Lung (tissue), 12 donors: ENCODE results near the gene ASTN2. TPM values are rescaled to one million over a fixed set of nuclear protein-coding genes. Genes with fewer than 3 reads are reported as not detected.
A peak's percentile ranks its signal among the peaks of the same experiment; 100 is the strongest.

Source experiments
- ATAC-seq: fragments of 200-7000 bp; cut with Tn5 transposase; one replicate; pipeline ENCODE4 v1.9.1; 2020; ENCODE audit warnings: moderate number of reproducible peaks; ENCODE audit not compliant: insufficient read depth, low FRiP score
- DNase-seq, 3 donors: peaks; one replicate each; pipeline ENCODE4 v3.0.0-alpha.2; 2013 to 2017
- H3K27ac ChIP-seq, 2 donors: one replicate each; pipeline ENCODE4 v1.5.1; 2013; ENCODE audit warnings: mild to moderate bottlenecking in 2 of 2, moderate library complexity in 2 of 2, control low read depth in 1 of 2, inconsistent platforms in 1 of 2, low read depth in 1 of 2, low read length in 1 of 2
- H3K27me3 ChIP-seq, 3 donors: one replicate each; pipeline ENCODE4 v1.5.1; 2013; ENCODE audit warnings: low read length in 2 of 3; ENCODE audit not compliant: control insufficient read depth in 3 of 3, insufficient read depth in 3 of 3
- H3K36me3 ChIP-seq, 4 donors: one replicate each; pipeline ENCODE4 v1.5.1; 2013; ENCODE audit warnings: low read length in 4 of 4, mild to moderate bottlenecking in 1 of 4, moderate library complexity in 1 of 4; ENCODE audit not compliant: control insufficient read depth in 4 of 4, insufficient read depth in 4 of 4
- H3K4me1 ChIP-seq, 5 donors: one replicate each; pipeline ENCODE4 v1.5.1; 2013; ENCODE audit warnings: low read length in 5 of 5, mild to moderate bottlenecking in 2 of 5, moderate library complexity in 1 of 5; ENCODE audit not compliant: control insufficient read depth in 5 of 5, insufficient read depth in 5 of 5
- H3K4me3 ChIP-seq: one replicate; pipeline ENCODE4 v1.5.1; 2013; ENCODE audit warnings: mild to moderate bottlenecking, control low read depth, moderate library complexity
- H3K9ac ChIP-seq, 2 donors: one replicate each; pipeline ENCODE4 v1.5.1; 2013; ENCODE audit warnings: low read length in 2 of 2, control low read depth in 1 of 2; ENCODE audit not compliant: insufficient read depth in 1 of 2
- H3K9me3 ChIP-seq, 4 donors: one replicate each; pipeline ENCODE4 v1.5.1; 2013; ENCODE audit warnings: low read length in 3 of 4, mild to moderate bottlenecking in 1 of 4, moderate library complexity in 1 of 4; ENCODE audit not compliant: control insufficient read depth in 4 of 4, insufficient read depth in 3 of 4
- WGBS, 2 donors: extraction: QIAGEN DNeasy Blood & Tissue Kit; methylation state at CpG; one replicate each; pipeline ENCODE4 v1.1.7; 2013; 5-methylcytosine and 5-hydroxymethylcytosine counted together
- polyA plus RNA-seq, 2 donors: library from polyadenylated mRNA; stranded (reverse); fragments of 200-250 nt; gene quantifications; one replicate each; pipeline ENCODE4 v1.2.1, GENCODE V29; 2013
- total RNA-seq, 2 donors: library from RNA; depleted of rRNA in 1 of 2; stranded (reverse); fragments of >200 nt in 1 of 2; gene quantifications; one replicate each; pipeline ENCODE4 v1.2.1, GENCODE V29; 2014 to 2021
- TF ChIP-seq, protein P1 (sequence below): IDR thresholded peaks from 2 replicates; pipeline ENCODE4 v1.5.1; 2012; ENCODE audit warnings: mild to moderate bottlenecking; ENCODE audit errors: control extremely low read depth, extremely low read depth
- donor health status: control.
- donor health status: control.
- donor health status: Bipolar disorder and iron deficiency.
- donor health status: healthy.
- donor health status: DM: yes; HTN: yes; CAD: no.

The ASTN2 gene
- total and polyA plus RNA-seq, 4 donors = 1.4 to 7.0 (median 3.3) TPM

- no peak overlapping the region for H3K4me3 ChIP-seq
- H3K36me3 ChIP-seq = no peaks in the 10 kb centered on the region
- DNase-seq = peak; percentile 38 to 76 (median 49)
- H3K27me3 ChIP-seq = no peaks in the 10 kb centered on the region
- H3K27ac ChIP-seq = no peak overlapping the region
- peaks cover 0 to 25% (median 3%) of the 10 kb centered on the region in 5 donors for H3K4me1 ChIP-seq
- H3K9ac ChIP-seq = no peak overlapping the region
- H3K9me3 ChIP-seq = peaks cover 0 to 2% (median 0%) of the 10 kb centered on the region in 4 donors
- 19 to 45% methylated on average over 9 of the region's 9 CpGs for WGBS, 2 donors
- ATAC-seq = peak; percentile 76
- TF ChIP-seq, protein P1, sequence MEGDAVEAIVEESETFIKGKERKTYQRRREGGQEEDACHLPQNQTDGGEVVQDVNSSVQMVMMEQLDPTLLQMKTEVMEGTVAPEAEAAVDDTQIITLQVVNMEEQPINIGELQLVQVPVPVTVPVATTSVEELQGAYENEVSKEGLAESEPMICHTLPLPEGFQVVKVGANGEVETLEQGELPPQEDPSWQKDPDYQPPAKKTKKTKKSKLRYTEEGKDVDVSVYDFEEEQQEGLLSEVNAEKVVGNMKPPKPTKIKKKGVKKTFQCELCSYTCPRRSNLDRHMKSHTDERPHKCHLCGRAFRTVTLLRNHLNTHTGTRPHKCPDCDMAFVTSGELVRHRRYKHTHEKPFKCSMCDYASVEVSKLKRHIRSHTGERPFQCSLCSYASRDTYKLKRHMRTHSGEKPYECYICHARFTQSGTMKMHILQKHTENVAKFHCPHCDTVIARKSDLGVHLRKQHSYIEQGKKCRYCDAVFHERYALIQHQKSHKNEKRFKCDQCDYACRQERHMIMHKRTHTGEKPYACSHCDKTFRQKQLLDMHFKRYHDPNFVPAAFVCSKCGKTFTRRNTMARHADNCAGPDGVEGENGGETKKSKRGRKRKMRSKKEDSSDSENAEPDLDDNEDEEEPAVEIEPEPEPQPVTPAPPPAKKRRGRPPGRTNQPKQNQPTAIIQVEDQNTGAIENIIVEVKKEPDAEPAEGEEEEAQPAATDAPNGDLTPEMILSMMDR = no peak
Observed at GRCh38 chr9:116549061-116549664, 865.7 kb downstream of the ASTN2 start.

GRCh38 chr9:116547729-116548426 is 867.0 kb downstream of the ASTN2 start:
- TF ChIP-seq, protein P1 = no peak
- WGBS, 2 donors = 88% methylated on average over 11 of the region's 11 CpGs
- ATAC-seq (no peak), DNase-seq (no peak)
- peaks cover 0 to 2% (median 0%) of the 10 kb centered on the region in 4 donors for H3K9me3 ChIP-seq
- H3K27ac ChIP-seq = no peak overlapping the region
- no peak overlapping the region for H3K9ac ChIP-seq
- H3K4me3 ChIP-seq = no peak overlapping the region
- no peaks in the 10 kb centered on the region for H3K36me3 ChIP-seq
- peaks cover 0 to 25% (median 3%) of the 10 kb centered on the region in 5 donors for H3K4me1 ChIP-seq
- no peaks in the 10 kb centered on the region for H3K27me3 ChIP-seq

DNA sequence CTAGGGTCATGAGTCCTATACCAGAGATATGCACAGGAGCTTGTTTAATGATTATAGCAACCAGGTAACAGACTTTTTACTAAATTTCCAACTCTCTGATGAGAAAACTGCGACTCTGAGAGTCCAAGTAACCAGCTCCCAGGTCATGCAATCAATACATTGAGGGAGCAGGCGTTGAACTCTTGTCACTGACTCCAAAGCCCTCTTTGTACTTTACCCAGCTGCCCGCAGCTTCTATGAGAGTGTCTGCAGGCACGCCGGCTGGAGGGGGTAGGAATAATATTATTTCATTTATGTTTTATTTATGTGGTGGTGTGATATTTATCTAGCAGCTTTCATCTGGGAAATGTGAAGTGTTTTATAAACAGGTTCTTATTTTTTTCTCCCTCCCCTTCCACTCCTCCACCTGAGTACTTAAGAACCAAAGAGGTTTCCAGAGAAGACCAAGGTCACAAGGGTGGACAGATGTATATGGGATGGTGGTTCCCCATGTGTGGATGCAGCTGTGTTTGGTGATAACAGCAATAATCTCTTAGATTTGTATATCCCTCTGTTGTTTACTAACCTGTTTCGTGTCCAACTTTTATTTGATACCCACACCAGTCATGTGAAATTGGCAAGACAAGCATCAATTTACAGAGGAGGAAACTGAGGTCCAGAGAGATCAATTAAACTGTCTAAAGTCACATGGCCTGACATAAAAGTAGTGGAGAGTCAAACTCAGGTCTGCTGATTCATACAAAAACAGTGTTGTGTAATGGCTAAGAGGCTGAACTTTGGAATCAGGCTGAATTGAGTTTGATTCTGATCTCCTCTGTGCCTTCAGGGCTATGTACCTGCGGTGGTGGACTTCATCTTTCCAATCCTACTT is 867.9 kb downstream of the ASTN2 start:
- H3K4me3 ChIP-seq = no peak overlapping the region
- H3K27ac ChIP-seq = no peak overlapping the region
- 87 to 91% methylated on average over 7 of the region's 7 CpGs for WGBS, 2 donors
- no peak overlapping the region for H3K9ac ChIP-seq
- no peak for DNase-seq
- peaks cover 0 to 25% (median 3%) of the 10 kb centered on the region in 5 donors for H3K4me1 ChIP-seq
- H3K36me3 ChIP-seq = no peaks in the 10 kb centered on the region
- H3K9me3 ChIP-seq = peaks cover 0 to 2% (median 0%) of the 10 kb centered on the region in 4 donors
- ATAC-seq = no peak
- TF ChIP-seq, protein P1 = no peak
- H3K27me3 ChIP-seq = no peaks in the 10 kb centered on the region
